DOHH2 (cell line): ENCODE data around the gene C4BPB.

Experiments used
- H3F3A ChIP-seq: fragments of 200-600 bp; sonication (generic), shearing (Covaris generic); 2 replicates; pipeline ENCODE4 v1.6.0; 2016; ENCODE audit warnings: antibody characterized with exemption, mild to moderate bottlenecking; ENCODE audit not compliant: control insufficient read depth, insufficient read depth
- H3K27ac ChIP-seq: fragments of 200-600 bp; sonication (generic); 2 replicates; pipeline ENCODE4 v1.5.1; 2014; ENCODE audit warnings: low read depth, mild to moderate bottlenecking, low read length, moderate library complexity
- H3K27me3 ChIP-seq: fragments of 200-600 bp; sonication (generic); 2 replicates; pipeline ENCODE4 v1.6.1; 2014; ENCODE audit warnings: mild to moderate bottlenecking, low read length, mixed read lengths; ENCODE audit not compliant: control insufficient read depth
- H3K36me3 ChIP-seq: fragments of 200-600 bp; sonication (generic); 2 replicates; pipeline ENCODE4 v1.6.1; 2014; ENCODE audit warnings: mild to moderate bottlenecking, low read length, moderate library complexity, mixed read lengths; ENCODE audit not compliant: control insufficient read depth
- H3K4me1 ChIP-seq: fragments of 200-600 bp; sonication (generic); 2 replicates; pipeline ENCODE4 v1.6.1; 2014; ENCODE audit warnings: mild to moderate bottlenecking, low read length, mixed read lengths; ENCODE audit not compliant: control insufficient read depth
- H3K4me2 ChIP-seq: fragments of 200-600 bp; sonication (generic); 2 replicates; pipeline ENCODE4 v1.6.0; 2014; ENCODE audit warnings: mild to moderate bottlenecking, low read length, moderate library complexity
- H3K4me3 ChIP-seq: fragments of 200-600 bp; sonication (generic); 2 replicates; pipeline ENCODE4 v1.5.1; 2014; ENCODE audit warnings: mild to moderate bottlenecking, low read length, mixed read lengths
- H3K79me2 ChIP-seq: fragments of 200-600 bp; sonication (generic); 2 replicates; pipeline ENCODE4 v1.6.1; 2014; ENCODE audit warnings: mild to moderate bottlenecking, low read length, mixed read lengths; ENCODE audit not compliant: control insufficient read depth
- H3K9me2 ChIP-seq: fragments of 200-600 bp; sonication (generic); replicated peaks from 2 replicates; pipeline ENCODE4 v1.6.1; 2014; ENCODE audit warnings: mild to moderate bottlenecking, low read length, mixed read lengths; ENCODE audit not compliant: control insufficient read depth
- H3K9me3 ChIP-seq: fragments of 200-600 bp; sonication (generic); 2 replicates; pipeline ENCODE4 v1.6.1; 2014; ENCODE audit warnings: antibody characterized with exemption, low read length, mixed read lengths; ENCODE audit not compliant: control insufficient read depth, insufficient read depth
- H4K20me1 ChIP-seq: fragments of 200-600 bp; sonication (generic); 2 replicates; pipeline ENCODE4 v1.6.0; 2014; ENCODE audit warnings: low read depth, mild to moderate bottlenecking, antibody characterized with exemption, low read length, moderate library complexity; ENCODE audit not compliant: control insufficient read depth, insufficient read depth
- EZH2phosphoT487 ChIP-seq: fragments of 200-600 bp; sonication (generic); IDR thresholded peaks from 2 replicates; pipeline ENCODE4 v1.6.1; 2017; ENCODE audit warnings: borderline replicate concordance, mild to moderate bottlenecking, antibody characterized with exemption, low read length, moderate library complexity, mixed read lengths
- TF ChIP-seq, protein P1 (sequence below): fragments of 200-600 bp; sonication (generic); IDR thresholded peaks from one replicate; pipeline ENCODE4 v1.5.1; 2014; ENCODE audit warnings: antibody characterized with exemption, mild to moderate bottlenecking, low read depth, low read length; ENCODE audit not compliant: poor library complexity, severe bottlenecking

C4BPB gene

DNA sequence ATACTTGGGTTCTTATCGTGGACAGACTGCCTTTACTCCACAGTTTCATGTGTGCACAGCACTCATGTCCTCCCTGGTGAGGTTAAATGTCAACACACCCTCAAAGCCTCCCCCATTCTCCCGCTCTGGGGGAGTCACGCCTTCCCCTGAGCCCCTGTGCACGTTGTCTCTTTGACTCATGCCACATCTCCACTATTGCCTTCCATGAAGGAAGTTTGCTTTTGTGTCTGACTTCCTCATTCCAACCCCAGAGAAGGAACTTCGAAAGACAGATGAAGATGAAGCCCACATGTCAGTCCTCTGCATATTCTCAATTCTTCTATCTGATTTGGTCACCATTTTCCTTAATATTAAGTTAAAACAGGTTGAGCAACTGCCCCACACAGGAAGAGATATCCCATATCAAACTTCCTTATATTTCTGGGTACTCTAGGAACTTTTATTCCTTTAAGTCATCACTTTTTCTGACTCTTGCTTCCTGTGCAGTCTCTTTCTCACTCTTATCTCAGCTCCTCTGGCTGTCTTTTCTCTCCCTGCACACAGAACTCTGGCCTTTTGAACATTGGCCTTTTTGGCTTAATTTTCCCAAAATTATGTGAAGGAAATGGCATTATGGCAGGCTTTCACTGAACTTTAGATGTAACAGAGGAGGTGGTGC, 56.9 kb downstream of the C4BPB start:
- Histone ChIP-seq H3K9me3 (no peaks in the 10 kb centered on the region), H3K27me3 (no peaks in the 10 kb centered on the region; the same call in 1 of the 2 replicates), H3K36me3 (no peaks in the 10 kb centered on the region), H3K4me3 (no peak overlapping the region), H3K4me1 (no peaks in the 10 kb centered on the region), H3F3A (no peaks in the 10 kb centered on the region), H3K27ac (no peak overlapping the region), H3K79me2 (no peaks in the 10 kb centered on the region), H3K9me2 (no peaks in the 10 kb centered on the region), H3K4me2 (no peak overlapping the region), H4K20me1 (no peaks in the 10 kb centered on the region)
- TF ChIP-seq EZH2phosphoT487, result no peak
- TF ChIP-seq, protein P1, sequence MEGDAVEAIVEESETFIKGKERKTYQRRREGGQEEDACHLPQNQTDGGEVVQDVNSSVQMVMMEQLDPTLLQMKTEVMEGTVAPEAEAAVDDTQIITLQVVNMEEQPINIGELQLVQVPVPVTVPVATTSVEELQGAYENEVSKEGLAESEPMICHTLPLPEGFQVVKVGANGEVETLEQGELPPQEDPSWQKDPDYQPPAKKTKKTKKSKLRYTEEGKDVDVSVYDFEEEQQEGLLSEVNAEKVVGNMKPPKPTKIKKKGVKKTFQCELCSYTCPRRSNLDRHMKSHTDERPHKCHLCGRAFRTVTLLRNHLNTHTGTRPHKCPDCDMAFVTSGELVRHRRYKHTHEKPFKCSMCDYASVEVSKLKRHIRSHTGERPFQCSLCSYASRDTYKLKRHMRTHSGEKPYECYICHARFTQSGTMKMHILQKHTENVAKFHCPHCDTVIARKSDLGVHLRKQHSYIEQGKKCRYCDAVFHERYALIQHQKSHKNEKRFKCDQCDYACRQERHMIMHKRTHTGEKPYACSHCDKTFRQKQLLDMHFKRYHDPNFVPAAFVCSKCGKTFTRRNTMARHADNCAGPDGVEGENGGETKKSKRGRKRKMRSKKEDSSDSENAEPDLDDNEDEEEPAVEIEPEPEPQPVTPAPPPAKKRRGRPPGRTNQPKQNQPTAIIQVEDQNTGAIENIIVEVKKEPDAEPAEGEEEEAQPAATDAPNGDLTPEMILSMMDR, result no peak
